Body of pancreas (tissue), 4 donors: Measurements from ENCODE around the gene CD81. TPM values are rescaled to one million over a fixed set of nuclear protein-coding genes. Genes with fewer than 3 reads are reported as not detected.

Source experiments
- ATAC-seq: fragments of 150-250 bp; one replicate; pipeline ENCODE4 v1.9.1; 2016
- DNase-seq, 4 donors: peaks; one replicate each; pipeline ENCODE4 v3.0.0-alpha.2; 2019
- H3K27ac ChIP-seq, 4 donors: fragments of 200-600 bp; sonication (generic); 1 replicate in 3 of 4; 2 replicates in 1 of 4; pipeline versions ENCODE4 v1.5.1 to v1.6.1; 2016 to 2019; ENCODE audit warnings: mild to moderate bottlenecking in 1 of 4, mixed read lengths in 1 of 4, moderate library complexity in 1 of 4
- H3K27me3 ChIP-seq, 2 donors: fragments of 200-600 bp; sonication (generic); one replicate each; pipeline ENCODE4 v1.6.0; 2016; ENCODE audit warnings: mild to moderate bottlenecking in 1 of 2
- H3K36me3 ChIP-seq, 2 donors: fragments of 200-600 bp; sonication (generic); replicated peaks in 1 of 2; 2 replicates each; pipeline ENCODE4 v1.5.1; 2016; ENCODE audit warnings: low read depth in 2 of 2; ENCODE audit not compliant: insufficient read depth in 1 of 2
- H3K4me1 ChIP-seq: fragments of 200-600 bp; sonication (generic); one replicate; pipeline ENCODE4 v1.6.0; 2016
- H3K4me3 ChIP-seq, 2 donors: fragments of 200-600 bp; sonication (generic); 1 replicate in 1 of 2; 2 replicates in 1 of 2; pipeline ENCODE4 v1.5.1; 2016 to 2019
- H3K9me3 ChIP-seq, 3 donors: fragments of 200-600 bp; sonication (generic); 1 replicate in 2 of 3; 2 replicates in 1 of 3; pipeline ENCODE4 v1.5.1; 2016
- CTCF ChIP-seq, 7 experiments: fragments of 450-650 bp in 4 of 7; fragments of 200-600 bp in 3 of 7; sonication (generic) in 3 of 7; IDR thresholded peaks; one replicate each; pipeline ENCODE4 v1.5.1; 2016 to 2019; ENCODE audit warnings: antibody characterized with exemption in 7 of 7
- POLR2A ChIP-seq, 3 donors: fragments of 450-650 bp; IDR thresholded peaks; one replicate each; pipeline ENCODE4 v1.6.1; 2016; ENCODE audit warnings: antibody characterized with exemption in 3 of 3, mild to moderate bottlenecking in 2 of 3
- WGBS, 2 donors: methylation state at CpG; one replicate each; pipeline ENCODE4 v1.1.5; 2017; 5-methylcytosine and 5-hydroxymethylcytosine counted together
- intact Hi-C: fragments of 100-400 bp; cut with DNase I; formaldehyde crosslinking; loops from one replicate; pipeline ENCODE4 v1.15.1; 2023
- total RNA-seq, 2 donors: library from RNA; depleted of rRNA; stranded (reverse); fragments of >200 nt; gene quantifications; one replicate each; pipeline ENCODE4 v1.1.0, GENCODE V29; 2016

The CD81 gene
- total RNA-seq, 2 donors from 2014 or later, result 217 to 332 TPM

GRCh38 chr11:2415171-2415570 lies 38.1 kb downstream of the CD81 start:
- TF ChIP-seq POLR2A (IDR thresholded peaks at IDR 0.05), result no peak
- Histone ChIP-seq H3K9me3 (no peaks in the 10 kb centered on the region), H3K27ac (no peak overlapping the region), H3K27me3 (no peaks in the 10 kb centered on the region), H3K4me1 (peaks cover 5% of the 10 kb centered on the region), H3K36me3 (no peaks in the 10 kb centered on the region), H3K4me3 (no peak overlapping the region)
- intact Hi-C loops, result no loop called here
- 67 to 75% methylated on average over 3 to 13 of the region's 28 CpGs for WGBS, 2 donors
- DNase-seq (no peak), ATAC-seq (no peak)

- no peaks in the 10 kb centered on the region for H3K36me3 ChIP-seq
- H3K27me3 ChIP-seq, result no peaks in the 10 kb centered on the region
- ATAC-seq (no peak), DNase-seq (no peak)
- H3K4me3 ChIP-seq, result no peak overlapping the region
- no peaks in the 10 kb centered on the region for H3K9me3 ChIP-seq
- TF ChIP-seq CTCF (IDR thresholded peaks at IDR 0.05), result no peak
- TF ChIP-seq POLR2A (IDR thresholded peaks at IDR 0.05), result no peak
- H3K27ac ChIP-seq, result no peak overlapping the region
- H3K4me1 ChIP-seq, result peaks cover 11% of the 10 kb centered on the region
- WGBS, 2 donors, result 65 to 70% methylated on average over 9 to 30 of the region's 34 CpGs
- intact Hi-C loops, result no loop called here
Measured at GRCh38 chr11:2415601-2416380, 38.7 kb downstream of the CD81 start.

GRCh38 chr11:2416765-2417164 lies 39.7 kb downstream of the CD81 start:
- no peak overlapping the region for H3K4me3 ChIP-seq
- no peaks in the 10 kb centered on the region for H3K36me3 ChIP-seq
- H3K4me1 ChIP-seq, result peaks cover 14% of the 10 kb centered on the region
- no peaks in the 10 kb centered on the region for H3K9me3 ChIP-seq
- WGBS, 2 donors, result 58 to 70% methylated on average over 17 to 18 of the region's 18 CpGs
- no peak for TF ChIP-seq POLR2A (IDR thresholded peaks at IDR 0.05)
- TF ChIP-seq CTCF (IDR thresholded peaks at IDR 0.05), result no peak
- DNase-seq (no peak), ATAC-seq (no peak)
- intact Hi-C loops, result no loop called here
- H3K27me3 ChIP-seq, result no peaks in the 10 kb centered on the region
- H3K27ac ChIP-seq, result no peak overlapping the region

GRCh38 chr11:2417856-2418692 lies 41.0 kb downstream of the CD81 start:
- Histone ChIP-seq H3K27me3 (no peaks in the 10 kb centered on the region), H3K9me3 (no peaks in the 10 kb centered on the region), H3K4me1 (peaks cover 14% of the 10 kb centered on the region), H3K4me3 (no peak overlapping the region), H3K36me3 (no peaks in the 10 kb centered on the region), H3K27ac (no peak overlapping the region)
- no peak for DNase-seq
- TF ChIP-seq POLR2A (IDR thresholded peaks at IDR 0.05) (no peak), CTCF (IDR thresholded peaks at IDR 0.05) (no peak)
- WGBS, 2 donors, result 40 to 70% methylated on average over 1 to 24 of the region's 30 CpGs
- intact Hi-C loops, result no loop called here
- ATAC-seq, result no peak

- Histone ChIP-seq H3K4me1 (peaks cover 14% of the 10 kb centered on the region), H3K36me3 (no peaks in the 10 kb centered on the region), H3K4me3 (no peak overlapping the region), H3K27me3 (no peaks in the 10 kb centered on the region), H3K27ac (no peak overlapping the region), H3K9me3 (no peaks in the 10 kb centered on the region)
- DNase-seq, result no peak
- no peak for TF ChIP-seq POLR2A (IDR thresholded peaks at IDR 0.05)
- TF ChIP-seq CTCF (IDR thresholded peaks at IDR 0.05), result no peak
- 69 to 78% methylated on average over 10 to 21 of the region's 21 CpGs for WGBS, 2 donors
- intact Hi-C loops, result no loop called here
- no peak for ATAC-seq
Measured at GRCh38 chr11:2418693-2419360, 41.7 kb downstream of the CD81 start.
